Smooth muscle cell (in vitro differentiated cells): Measurements from ENCODE around the gene LARGE1. TPM values are rescaled to one million over a fixed set of nuclear protein-coding genes. Genes with fewer than 3 reads are reported as not detected.

Source experiments
- DNase-seq: peaks from one replicate; lab custom pipeline; 2025; ENCODE audit not compliant: unreplicated experiment; lab: John Stamatoyannopoulos, UW
- H2AFZ ChIP-seq: fragments of 200-600 bp; sonication (generic); 2 replicates; pipeline ENCODE4 v1.6.0; 2016; ENCODE audit warnings: antibody characterized with exemption, low read depth, mild to moderate bottlenecking
- H3F3A ChIP-seq: fragments of 200-600 bp; sonication (generic); 2 replicates; pipeline ENCODE4 v1.6.0; 2017; ENCODE audit warnings: antibody characterized with exemption, low read depth
- H3K27ac ChIP-seq: fragments of 200-600 bp; sonication (generic); 2 replicates; pipeline ENCODE4 v1.5.1; 2016; ENCODE audit warnings: low read depth, mild to moderate bottlenecking
- H3K27me3 ChIP-seq: fragments of 200-600 bp; sonication (generic); 2 replicates; pipeline ENCODE4 v1.6.1; 2016; ENCODE audit warnings: low read depth, mild to moderate bottlenecking
- H3K36me3 ChIP-seq: fragments of 200-600 bp; sonication (generic); 2 replicates; pipeline ENCODE4 v1.5.1; 2016; ENCODE audit warnings: low read depth
- H3K4me1 ChIP-seq: fragments of 200-600 bp; sonication (generic); 2 replicates; pipeline ENCODE4 v1.5.1; 2016; ENCODE audit warnings: low read depth
- H3K4me2 ChIP-seq: fragments of 200-600 bp; sonication (generic); 2 replicates; pipeline ENCODE4 v1.6.0; 2016; ENCODE audit warnings: mild to moderate bottlenecking
- H3K4me3 ChIP-seq: fragments of 200-600 bp; sonication (generic); 2 replicates; pipeline ENCODE4 v1.5.1; 2016; ENCODE audit warnings: mild to moderate bottlenecking
- H3K79me2 ChIP-seq: fragments of 200-600 bp; sonication (generic); 2 replicates; pipeline ENCODE4 v1.6.0; 2016; ENCODE audit warnings: low read depth, mild to moderate bottlenecking
- H3K9ac ChIP-seq: fragments of 200-600 bp; sonication (generic); 2 replicates; pipeline ENCODE4 v1.6.0; 2016; ENCODE audit warnings: low read depth
- H3K9me3 ChIP-seq: fragments of 200-600 bp; sonication (generic); replicated peaks from 2 replicates; pipeline ENCODE4 v1.5.1; 2016; ENCODE audit warnings: low read depth
- H4K20me1 ChIP-seq: fragments of 200-600 bp; sonication (generic); 2 replicates; pipeline ENCODE4 v1.6.0; 2016; ENCODE audit warnings: low read depth
- CTCF ChIP-seq: fragments of 200-600 bp; sonication (generic); IDR thresholded peaks from 2 replicates; pipeline ENCODE4 v1.5.1; 2017; ENCODE audit warnings: borderline replicate concordance, mild to moderate bottlenecking, antibody characterized with exemption; ENCODE audit not compliant: insufficient read depth, poor library complexity, severe bottlenecking
- WGBS: methylation state at CpG from one replicate; pipeline ENCODE4 v1.1.7; 2016; ENCODE audit warnings: low lambda C conversion rate; 5-methylcytosine and 5-hydroxymethylcytosine counted together
- polyA plus RNA-seq: library from polyadenylated mRNA; unstranded; fragments of >200 nt; fragmentation: Nextera tagmentation; extraction: Ambion mirVana; gene quantifications from 2 replicates; pipeline ENCODE4 v1.2.1, GENCODE V29; 2016
- total RNA-seq: library from RNA; depleted of rRNA; stranded (reverse); fragments of >200 nt; gene quantifications from 2 replicates; pipeline ENCODE4 v1.2.3, GENCODE V29; 2014

The LARGE1 gene
- total and polyA plus RNA-seq, 2 experiments from 2014 or later = 11.9 to 18.0 TPM

- H3K27ac ChIP-seq = no peak overlapping the region
- H2AFZ ChIP-seq = no peak overlapping the region
- H3K79me2 ChIP-seq = no peaks in the 10 kb centered on the region
- H3K27me3 ChIP-seq = no peaks in the 10 kb centered on the region
- H4K20me1 ChIP-seq = no peaks in the 10 kb centered on the region
- H3K9ac ChIP-seq = no peak overlapping the region
- TF ChIP-seq CTCF = no peak
- H3K9me3 ChIP-seq = no peaks in the 10 kb centered on the region
- H3K4me1 ChIP-seq = no peaks in the 10 kb centered on the region
- H3F3A ChIP-seq = no peaks in the 10 kb centered on the region
- DNase-seq = no peak
- H3K36me3 ChIP-seq = no peaks in the 10 kb centered on the region
- no peak overlapping the region for H3K4me2 ChIP-seq
- no peak overlapping the region for H3K4me3 ChIP-seq
- WGBS = 93% methylated on average over 8 of the region's 8 CpGs
These were observed 380.1 kb downstream of the LARGE1 start for GRCh38 chr22:33539902-33540751.

- H3K27ac ChIP-seq = no peak overlapping the region
- H3K27me3 ChIP-seq = no peaks in the 10 kb centered on the region
- H3K4me3 ChIP-seq = no peak overlapping the region
- H3K9ac ChIP-seq = no peak overlapping the region
- WGBS = 94% methylated on average over 5 of the region's 5 CpGs
- no peaks in the 10 kb centered on the region for H4K20me1 ChIP-seq
- H3K4me2 ChIP-seq = no peak overlapping the region
- no peak for TF ChIP-seq CTCF
- H3K9me3 ChIP-seq = no peaks in the 10 kb centered on the region
- no peak overlapping the region for H2AFZ ChIP-seq
- no peaks in the 10 kb centered on the region for H3F3A ChIP-seq
- H3K4me1 ChIP-seq = no peaks in the 10 kb centered on the region
- no peaks in the 10 kb centered on the region for H3K36me3 ChIP-seq
- no peaks in the 10 kb centered on the region for H3K79me2 ChIP-seq
- DNase-seq = no peak
These were observed 380.9 kb downstream of the LARGE1 start for GRCh38 chr22:33539202-33539901.

- WGBS = 84% methylated on average over 6 of the region's 6 CpGs
- H3F3A ChIP-seq = no peaks in the 10 kb centered on the region
- no peak overlapping the region for H3K4me3 ChIP-seq
- no peak for DNase-seq
- H3K9me3 ChIP-seq = no peaks in the 10 kb centered on the region
- H3K9ac ChIP-seq = no peak overlapping the region
- no peak overlapping the region for H3K27ac ChIP-seq
- no peak for TF ChIP-seq CTCF
- H3K4me2 ChIP-seq = no peak overlapping the region
- H3K36me3 ChIP-seq = no peaks in the 10 kb centered on the region
- no peaks in the 10 kb centered on the region for H3K79me2 ChIP-seq
- no peaks in the 10 kb centered on the region for H4K20me1 ChIP-seq
- H3K4me1 ChIP-seq = no peaks in the 10 kb centered on the region
- H3K27me3 ChIP-seq = no peaks in the 10 kb centered on the region
- H2AFZ ChIP-seq = no peak overlapping the region
These were observed 381.9 kb downstream of the LARGE1 start for GRCh38 chr22:33538277-33538885.
